Measurements from ENCODE around the gene PEX7.
"Not testable (repeated sequence)": the region's sequence is repeated elsewhere in the genome, so short reads cannot be mapped to it uniquely, and the experiment has no call there.

The PEX7 gene

GRCh38 chr6:136815608-136816007 lies 6.8 kb upstream of the PEX7 start:
- not testable (repeated sequence) for H3K9ac ChIP-seq (ENCODE audit: low read length); H3K27ac ChIP-seq (ENCODE audit: low read length); H3K36me3 ChIP-seq (ENCODE audit: control insufficient read depth, low read depth, low read length); H3K9me3 ChIP-seq (ENCODE audit: control insufficient read depth, low read depth, low read length); H3K4me3 ChIP-seq (ENCODE audit: low read length); H3K27me3 ChIP-seq (ENCODE audit: control insufficient read depth, insufficient read depth, low read length); H3K4me1 ChIP-seq (ENCODE audit: control insufficient read depth, low read depth, low read length)

GRCh38 chr6:136816656-136817055 lies 5.7 kb upstream of the PEX7 start:
- H3K9ac ChIP-seq (ENCODE audit: low read length): no peak overlapping the region
- no peaks in the 10 kb centered on the region for H3K9me3 ChIP-seq (ENCODE audit: control insufficient read depth, low read depth, low read length)
- no peaks in the 10 kb centered on the region for H3K4me1 ChIP-seq (ENCODE audit: control insufficient read depth, low read depth, low read length)
- no peak overlapping the region for H3K27ac ChIP-seq (ENCODE audit: low read length)
- H3K27me3 ChIP-seq (ENCODE audit: control insufficient read depth, insufficient read depth, low read length): no peaks in the 10 kb centered on the region
- no peak overlapping the region for H3K4me3 ChIP-seq (ENCODE audit: low read length)
- H3K36me3 ChIP-seq (ENCODE audit: control insufficient read depth, low read depth, low read length): no peaks in the 10 kb centered on the region

DNA sequence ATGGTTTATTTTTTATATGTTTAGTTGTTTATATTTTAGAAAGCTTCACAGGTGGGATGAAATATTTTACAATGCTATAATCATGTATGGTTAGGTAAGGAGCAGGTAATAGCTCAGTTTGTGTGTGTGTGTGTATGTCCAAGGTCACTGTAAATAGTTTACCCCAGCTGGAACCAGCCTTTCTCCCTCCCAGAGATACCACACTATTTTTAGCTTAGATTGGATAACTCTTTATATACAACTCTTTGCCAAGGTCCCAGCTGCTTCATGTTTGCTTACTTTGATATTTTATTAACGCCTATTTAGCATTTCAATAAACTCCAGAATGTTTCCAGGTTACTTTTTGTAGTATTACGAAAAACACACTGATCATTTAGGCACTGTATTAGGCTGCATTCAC lies 1.8 kb upstream of the PEX7 start:
- Histone ChIP-seq H3K4me3 (ENCODE audit: low read length) (no peak overlapping the region), H3K27me3 (ENCODE audit: control insufficient read depth, insufficient read depth, low read length) (no peaks in the 10 kb centered on the region), H3K36me3 (ENCODE audit: control insufficient read depth, low read depth, low read length) (no peaks in the 10 kb centered on the region), H3K9ac (ENCODE audit: low read length) (no peak overlapping the region), H3K4me1 (ENCODE audit: control insufficient read depth, low read depth, low read length) (no peaks in the 10 kb centered on the region), H3K27ac (ENCODE audit: low read length) (no peak overlapping the region), H3K9me3 (ENCODE audit: control insufficient read depth, low read depth, low read length) (no peaks in the 10 kb centered on the region)

DNA sequence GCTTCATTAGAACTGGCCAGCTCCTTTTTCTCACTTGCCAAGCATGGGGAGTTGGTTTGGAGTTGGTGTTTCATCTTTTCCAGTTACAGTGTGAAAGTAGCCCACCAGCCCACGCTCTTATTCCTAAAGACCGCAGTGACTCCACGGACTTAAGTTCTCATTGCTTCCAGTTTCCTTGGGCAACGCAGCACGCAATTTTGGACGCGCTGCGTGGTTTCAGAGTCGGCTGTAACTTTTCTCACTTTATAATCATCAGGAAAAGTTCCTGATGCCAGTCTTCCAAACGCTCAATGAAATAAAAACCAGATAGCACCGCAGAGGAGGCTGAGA lies 381 bp upstream of the PEX7 start:
- Histone ChIP-seq H3K4me1 (ENCODE audit: control insufficient read depth, low read depth, low read length) (no peaks in the 10 kb centered on the region), H3K4me3 (ENCODE audit: low read length) (peak overlapping the region; percentile 84), H3K27ac (ENCODE audit: low read length) (peak overlapping the region; percentile 81), H3K9me3 (ENCODE audit: control insufficient read depth, low read depth, low read length) (no peaks in the 10 kb centered on the region), H3K36me3 (ENCODE audit: control insufficient read depth, low read depth, low read length) (peaks cover 11% of the 10 kb centered on the region), H3K27me3 (ENCODE audit: control insufficient read depth, insufficient read depth, low read length) (no peaks in the 10 kb centered on the region), H3K9ac (ENCODE audit: low read length) (peak overlapping the region; percentile 77)

DNA sequence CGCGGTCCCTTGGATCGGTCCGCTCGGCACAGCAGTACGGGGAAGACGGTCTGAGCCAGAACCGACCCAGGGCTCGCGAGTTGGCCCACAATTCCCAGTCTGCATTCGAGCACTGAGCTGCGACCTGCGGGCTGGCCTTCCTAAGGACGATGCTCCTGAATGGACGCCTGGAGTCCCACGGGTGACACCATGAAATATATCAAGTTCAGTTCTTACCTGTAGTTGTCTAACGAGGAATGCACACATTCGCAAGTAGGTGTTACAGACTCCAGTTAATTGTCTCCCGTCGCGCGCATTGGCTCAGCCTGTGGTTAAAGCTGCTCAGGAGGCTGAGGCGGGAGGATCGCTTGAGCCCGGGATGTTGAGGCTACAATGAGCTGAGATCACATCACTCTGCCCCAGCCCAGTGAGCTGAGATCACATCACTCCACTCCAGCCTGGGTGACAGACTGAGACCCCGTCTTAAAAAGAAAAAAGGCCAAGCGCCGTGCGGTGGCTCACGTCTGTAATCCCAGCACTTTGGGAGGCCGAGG lies 802 bp downstream of the PEX7 start:
- no peaks in the 10 kb centered on the region for H3K9me3 ChIP-seq (ENCODE audit: control insufficient read depth, low read depth, low read length)
- peak overlapping the region; percentile 84 for H3K4me3 ChIP-seq (ENCODE audit: low read length)
- peaks cover 12% of the 10 kb centered on the region for H3K36me3 ChIP-seq (ENCODE audit: control insufficient read depth, low read depth, low read length)
- H3K27ac ChIP-seq (ENCODE audit: low read length): no peak overlapping the region
- H3K9ac ChIP-seq (ENCODE audit: low read length): peak overlapping the region; percentile 77
- no peaks in the 10 kb centered on the region for H3K4me1 ChIP-seq (ENCODE audit: control insufficient read depth, low read depth, low read length)
- H3K27me3 ChIP-seq (ENCODE audit: control insufficient read depth, insufficient read depth, low read length): no peaks in the 10 kb centered on the region

GRCh38 chr6:136826216-136826615 lies 3.8 kb downstream of the PEX7 start:
- Histone ChIP-seq H3K36me3 (ENCODE audit: control insufficient read depth, low read depth, low read length) (peaks cover 20% of the 10 kb centered on the region), H3K9ac (ENCODE audit: low read length) (no peak overlapping the region), H3K4me3 (ENCODE audit: low read length) (no peak overlapping the region), H3K4me1 (ENCODE audit: control insufficient read depth, low read depth, low read length) (no peaks in the 10 kb centered on the region), H3K9me3 (ENCODE audit: control insufficient read depth, low read depth, low read length) (peaks cover 8% of the 10 kb centered on the region), H3K27me3 (ENCODE audit: control insufficient read depth, insufficient read depth, low read length) (no peaks in the 10 kb centered on the region), H3K27ac (ENCODE audit: low read length) (no peak overlapping the region)

DNA sequence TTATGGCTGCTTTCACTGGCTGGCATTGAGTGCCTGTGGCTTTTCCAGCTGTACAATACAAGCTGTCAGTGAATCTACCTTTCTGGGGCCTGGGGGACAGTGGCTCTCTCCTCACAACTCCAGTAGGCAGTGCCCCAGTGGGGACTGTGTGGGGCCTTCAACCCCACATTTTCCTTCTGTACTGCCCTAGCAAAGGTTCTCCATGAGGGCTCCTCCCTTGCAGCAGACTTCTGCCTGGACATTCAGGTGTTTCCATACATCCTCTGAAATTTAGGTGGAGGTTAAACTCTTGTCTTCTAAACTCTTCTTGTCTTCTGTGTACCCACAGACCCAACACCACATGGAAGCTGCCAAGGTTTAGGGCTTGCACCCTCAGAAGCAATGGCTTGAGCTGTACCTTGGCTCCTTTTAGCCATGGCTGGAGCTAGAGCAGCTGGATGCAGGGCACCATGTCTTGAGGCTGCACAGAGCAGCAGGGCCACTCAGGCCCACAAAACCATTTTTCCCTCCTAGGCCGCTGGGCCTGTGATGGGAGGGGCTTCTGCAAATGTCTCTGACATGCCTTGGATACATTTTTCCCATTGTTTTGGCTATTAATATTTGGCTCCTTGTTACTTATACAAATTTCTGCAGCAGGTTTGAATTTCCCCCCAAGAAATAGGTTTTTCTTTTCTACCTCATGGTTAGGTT lies 9.6 kb downstream of the PEX7 start:
- H3K27me3 ChIP-seq (ENCODE audit: control insufficient read depth, insufficient read depth, low read length): no peaks in the 10 kb centered on the region
- no peak overlapping the region for H3K27ac ChIP-seq (ENCODE audit: low read length)
- no peak overlapping the region for H3K9ac ChIP-seq (ENCODE audit: low read length)
- no peak overlapping the region for H3K4me3 ChIP-seq (ENCODE audit: low read length)
- peaks cover 14% of the 10 kb centered on the region for H3K36me3 ChIP-seq (ENCODE audit: control insufficient read depth, low read depth, low read length)
- H3K9me3 ChIP-seq (ENCODE audit: control insufficient read depth, low read depth, low read length): peaks cover 13% of the 10 kb centered on the region
- H3K4me1 ChIP-seq (ENCODE audit: control insufficient read depth, low read depth, low read length): no peaks in the 10 kb centered on the region

- H3K27me3 ChIP-seq (ENCODE audit: control insufficient read depth, insufficient read depth, low read length): no peaks in the 10 kb centered on the region
- H3K4me3 ChIP-seq (ENCODE audit: low read length): no peak overlapping the region
- no peaks in the 10 kb centered on the region for H3K4me1 ChIP-seq (ENCODE audit: control insufficient read depth, low read depth, low read length)
- no peak overlapping the region for H3K9ac ChIP-seq (ENCODE audit: low read length)
- no peaks in the 10 kb centered on the region for H3K36me3 ChIP-seq (ENCODE audit: control insufficient read depth, low read depth, low read length)
- no peak overlapping the region for H3K27ac ChIP-seq (ENCODE audit: low read length)
- no peaks in the 10 kb centered on the region for H3K9me3 ChIP-seq (ENCODE audit: control insufficient read depth, low read depth, low read length)
Measured at GRCh38 chr6:136840276-136841001, 18.0 kb downstream of the PEX7 start.

DNA sequence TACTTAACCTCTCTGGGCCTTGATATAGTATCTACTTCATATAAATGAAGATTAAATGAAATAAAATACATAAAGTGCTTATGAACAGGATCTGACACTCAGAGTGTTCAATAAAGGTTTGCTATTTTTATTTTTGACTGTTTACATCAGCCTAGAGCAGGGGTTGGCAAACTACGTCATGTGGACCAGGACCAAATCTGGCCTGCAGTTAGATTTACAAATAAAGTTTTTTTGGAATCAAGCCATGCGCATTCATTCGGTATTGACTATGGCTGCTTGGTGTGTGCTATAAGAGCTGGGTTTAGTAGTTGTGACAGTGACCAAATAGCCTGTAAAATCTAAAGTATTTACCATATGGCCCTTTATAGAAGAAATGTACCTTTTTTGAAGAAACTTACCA lies 20.8 kb downstream of the PEX7 start:
- Histone ChIP-seq H3K4me3 (ENCODE audit: low read length) (no peak overlapping the region), H3K27ac (ENCODE audit: low read length) (no peak overlapping the region), H3K9ac (ENCODE audit: low read length) (no peak overlapping the region), H3K4me1 (ENCODE audit: control insufficient read depth, low read depth, low read length) (no peaks in the 10 kb centered on the region), H3K9me3 (ENCODE audit: control insufficient read depth, low read depth, low read length) (no peaks in the 10 kb centered on the region), H3K36me3 (ENCODE audit: control insufficient read depth, low read depth, low read length) (no peaks in the 10 kb centered on the region), H3K27me3 (ENCODE audit: control insufficient read depth, insufficient read depth, low read length) (no peaks in the 10 kb centered on the region)

- Histone ChIP-seq H3K9me3 (ENCODE audit: control insufficient read depth, low read depth, low read length) (no peaks in the 10 kb centered on the region), H3K9ac (ENCODE audit: low read length) (no peak overlapping the region), H3K27ac (ENCODE audit: low read length) (no peak overlapping the region), H3K4me3 (ENCODE audit: low read length) (no peak overlapping the region), H3K4me1 (ENCODE audit: control insufficient read depth, low read depth, low read length) (no peaks in the 10 kb centered on the region), H3K27me3 (ENCODE audit: control insufficient read depth, insufficient read depth, low read length) (no peaks in the 10 kb centered on the region), H3K36me3 (ENCODE audit: control insufficient read depth, low read depth, low read length) (no peaks in the 10 kb centered on the region)
Measured at GRCh38 chr6:136846046-136846445, 23.7 kb downstream of the PEX7 start.

GRCh38 chr6:136846477-136846876 lies 24.1 kb downstream of the PEX7 start:
- H3K9me3 ChIP-seq (ENCODE audit: control insufficient read depth, low read depth, low read length); H3K27me3 ChIP-seq (ENCODE audit: control insufficient read depth, insufficient read depth, low read length); H3K27ac ChIP-seq (ENCODE audit: low read length); H3K36me3 ChIP-seq (ENCODE audit: control insufficient read depth, low read depth, low read length); H3K4me3 ChIP-seq (ENCODE audit: low read length); H3K9ac ChIP-seq (ENCODE audit: low read length); H3K4me1 ChIP-seq (ENCODE audit: control insufficient read depth, low read depth, low read length): not testable (repeated sequence)

- not testable (repeated sequence) for H3K36me3 ChIP-seq (ENCODE audit: control insufficient read depth, low read depth, low read length); H3K9me3 ChIP-seq (ENCODE audit: control insufficient read depth, low read depth, low read length); H3K4me1 ChIP-seq (ENCODE audit: control insufficient read depth, low read depth, low read length); H3K9ac ChIP-seq (ENCODE audit: low read length); H3K27me3 ChIP-seq (ENCODE audit: control insufficient read depth, insufficient read depth, low read length); H3K27ac ChIP-seq (ENCODE audit: low read length); H3K4me3 ChIP-seq (ENCODE audit: low read length)
Measured at GRCh38 chr6:136849979-136850563, 27.7 kb downstream of the PEX7 start.
